ENCODE data around the gene OR8H1.

Gene OR8H1

GRCh38 chr11:56292154-56292553 is at the start of gene OR8H1:
TSS of gene OR8H1 (minus strand) at chr11:56292254. CDS start at chr11:56291062, 1,192 bp downstream.
- DNase-seq (ENCODE audit: low read depth in 2 of 2): no peak
- TF ChIP-seq, protein P1, sequence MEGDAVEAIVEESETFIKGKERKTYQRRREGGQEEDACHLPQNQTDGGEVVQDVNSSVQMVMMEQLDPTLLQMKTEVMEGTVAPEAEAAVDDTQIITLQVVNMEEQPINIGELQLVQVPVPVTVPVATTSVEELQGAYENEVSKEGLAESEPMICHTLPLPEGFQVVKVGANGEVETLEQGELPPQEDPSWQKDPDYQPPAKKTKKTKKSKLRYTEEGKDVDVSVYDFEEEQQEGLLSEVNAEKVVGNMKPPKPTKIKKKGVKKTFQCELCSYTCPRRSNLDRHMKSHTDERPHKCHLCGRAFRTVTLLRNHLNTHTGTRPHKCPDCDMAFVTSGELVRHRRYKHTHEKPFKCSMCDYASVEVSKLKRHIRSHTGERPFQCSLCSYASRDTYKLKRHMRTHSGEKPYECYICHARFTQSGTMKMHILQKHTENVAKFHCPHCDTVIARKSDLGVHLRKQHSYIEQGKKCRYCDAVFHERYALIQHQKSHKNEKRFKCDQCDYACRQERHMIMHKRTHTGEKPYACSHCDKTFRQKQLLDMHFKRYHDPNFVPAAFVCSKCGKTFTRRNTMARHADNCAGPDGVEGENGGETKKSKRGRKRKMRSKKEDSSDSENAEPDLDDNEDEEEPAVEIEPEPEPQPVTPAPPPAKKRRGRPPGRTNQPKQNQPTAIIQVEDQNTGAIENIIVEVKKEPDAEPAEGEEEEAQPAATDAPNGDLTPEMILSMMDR (IDR thresholded peaks at IDR 0.05; ENCODE audit: low read depth, low read length): no peak
- H3K4me3 ChIP-seq (replicated peaks in 1 of 2; ENCODE audit: low read depth in 2 of 2, low read length in 2 of 2): no peak within 1 kb of the TSS

GRCh38 chr11:56340289-56340688 is 48.2 kb upstream of the OR8H1 start:
- no peak for DNase-seq (ENCODE audit: low read depth in 2 of 2)
- TF ChIP-seq, protein P1 (IDR thresholded peaks at IDR 0.05; ENCODE audit: low read depth, low read length): no peak
- H3K4me3 ChIP-seq (replicated peaks in 1 of 2; ENCODE audit: low read depth in 2 of 2, low read length in 2 of 2): no peak overlapping the region

- TF ChIP-seq, protein P1 (IDR thresholded peaks at IDR 0.05; ENCODE audit: low read depth, low read length): no peak
- no peak for DNase-seq (ENCODE audit: low read depth in 2 of 2)
- H3K4me3 ChIP-seq (replicated peaks in 1 of 2; ENCODE audit: low read depth in 2 of 2, low read length in 2 of 2): no peak overlapping the region
These were observed 41.1 kb upstream of the OR8H1 start for GRCh38 chr11:56333156-56333555.

DNA sequence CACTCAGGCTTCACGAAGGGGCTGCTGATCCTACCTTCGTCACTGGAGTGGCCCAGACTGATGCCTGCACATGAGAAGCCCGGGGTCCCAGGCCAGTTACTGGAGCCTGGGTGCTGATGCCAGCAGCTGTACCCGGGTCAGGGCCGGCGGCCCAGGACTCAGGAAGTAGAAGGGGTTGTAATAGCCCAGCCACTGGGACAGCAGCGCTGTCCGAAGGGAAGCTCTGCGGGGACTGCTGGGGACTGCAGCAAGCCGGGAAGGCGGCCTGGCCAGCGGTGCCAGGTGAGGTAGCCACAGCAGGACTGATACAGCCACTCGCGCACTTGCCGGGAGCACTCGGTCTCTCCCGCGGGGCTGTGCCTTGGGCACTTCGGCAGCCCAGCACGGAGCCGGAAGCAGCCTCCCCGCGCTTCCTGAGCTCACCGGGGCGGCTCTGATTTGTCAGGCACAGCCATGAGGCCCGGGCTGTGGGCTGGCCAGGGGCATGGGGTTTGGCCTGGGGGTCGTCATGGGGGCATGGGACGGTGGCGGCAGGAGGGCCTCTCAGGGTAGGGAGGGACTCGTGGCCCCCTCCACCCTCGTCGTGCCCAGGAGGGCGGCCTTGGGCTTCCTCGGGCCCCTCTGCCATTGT is 39.9 kb upstream of the OR8H1 start:
- H3K4me3 ChIP-seq (replicated peaks in 1 of 2; ENCODE audit: low read depth in 2 of 2, low read length in 2 of 2): no peak overlapping the region
- TF ChIP-seq, protein P1 (IDR thresholded peaks at IDR 0.05; ENCODE audit: low read depth, low read length): no peak
- no peak for DNase-seq (ENCODE audit: low read depth in 2 of 2)

GRCh38 chr11:56314844-56315243 is 22.8 kb upstream of the OR8H1 start, which contains the start of gene OR8K3:
TSS of gene OR8K3 (plus strand) at chr11:56315144. CDS start at chr11:56318307, 3,163 bp downstream.
- DNase-seq (ENCODE audit: low read depth in 2 of 2): no peak
- TF ChIP-seq, protein P1 (IDR thresholded peaks at IDR 0.05; ENCODE audit: low read depth, low read length): no peak
- H3K4me3 ChIP-seq (replicated peaks in 1 of 2; ENCODE audit: low read depth in 2 of 2, low read length in 2 of 2): no peak within 1 kb of the TSS

DNA sequence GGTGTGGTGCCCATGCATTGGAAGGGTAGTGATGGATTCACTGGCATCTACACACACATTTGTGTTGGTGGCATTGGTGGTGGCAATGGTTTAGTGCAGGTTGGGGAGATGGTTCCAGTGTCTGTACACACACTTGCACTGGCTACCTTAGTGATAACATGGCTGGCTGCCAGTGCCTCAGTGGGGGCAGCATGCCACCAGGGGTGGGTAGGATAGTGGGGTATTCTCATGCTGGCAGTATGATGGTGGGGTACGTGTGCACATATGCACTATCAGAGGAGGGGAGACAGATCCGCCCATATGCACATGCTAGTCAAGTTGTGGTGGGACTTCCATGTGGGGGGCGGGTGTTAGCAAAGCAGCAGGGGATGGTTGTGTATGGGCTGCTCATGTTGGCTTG is 15.8 kb upstream of the OR8H1 start:
- DNase-seq (ENCODE audit: low read depth in 2 of 2): no peak
- TF ChIP-seq, protein P1 (IDR thresholded peaks at IDR 0.05; ENCODE audit: low read depth, low read length): no peak
- no peak overlapping the region for H3K4me3 ChIP-seq (replicated peaks in 1 of 2; ENCODE audit: low read depth in 2 of 2, low read length in 2 of 2)

- TF ChIP-seq, protein P1 (IDR thresholded peaks at IDR 0.05; ENCODE audit: low read depth, low read length): no peak
- no peak overlapping the region for H3K4me3 ChIP-seq (replicated peaks in 1 of 2; ENCODE audit: low read depth in 2 of 2, low read length in 2 of 2)
- DNase-seq (ENCODE audit: low read depth in 2 of 2): no peak
These were observed 4.8 kb upstream of the OR8H1 start for GRCh38 chr11:56296898-56297297.
